IPS-NIHi7 (cell line): ENCODE data around the gene RNF111.
"Not testable (repeated sequence)": the region's sequence is repeated elsewhere in the genome, so short reads cannot be mapped to it uniquely, and the experiment has no call there.

ENCODE experiments used
- DNase-seq: peaks from one replicate; pipeline ENCODE4 v3.0.0; 2012; ENCODE audit warnings: mixed read lengths; ENCODE audit errors: extremely low spot score

The RNF111 gene

DNA sequence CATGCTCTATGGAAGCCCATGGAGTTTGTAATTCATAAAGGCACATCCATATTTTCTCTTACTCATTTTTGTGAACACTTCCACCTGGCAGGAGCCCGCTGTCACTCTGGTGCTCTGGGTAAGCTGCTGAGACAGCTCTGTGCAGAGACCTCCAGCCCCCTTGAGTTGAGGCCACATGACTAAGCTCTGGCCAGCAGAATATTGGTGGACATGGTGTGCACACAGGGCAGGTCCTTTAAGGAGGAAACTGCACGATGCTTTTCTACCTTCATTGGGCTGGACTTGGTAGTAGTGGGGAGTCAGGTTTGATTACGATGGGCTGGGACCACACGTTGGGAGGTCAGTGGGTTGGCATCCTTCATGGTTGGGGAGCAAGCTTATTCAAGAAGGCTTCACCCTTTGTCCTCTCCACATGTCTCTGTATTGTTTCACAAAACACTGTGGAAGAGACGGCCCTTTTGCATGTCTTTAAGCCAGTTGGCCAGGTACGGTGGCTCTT is 146.5 kb downstream of the RNF111 start:
- no peak for DNase-seq

DNA sequence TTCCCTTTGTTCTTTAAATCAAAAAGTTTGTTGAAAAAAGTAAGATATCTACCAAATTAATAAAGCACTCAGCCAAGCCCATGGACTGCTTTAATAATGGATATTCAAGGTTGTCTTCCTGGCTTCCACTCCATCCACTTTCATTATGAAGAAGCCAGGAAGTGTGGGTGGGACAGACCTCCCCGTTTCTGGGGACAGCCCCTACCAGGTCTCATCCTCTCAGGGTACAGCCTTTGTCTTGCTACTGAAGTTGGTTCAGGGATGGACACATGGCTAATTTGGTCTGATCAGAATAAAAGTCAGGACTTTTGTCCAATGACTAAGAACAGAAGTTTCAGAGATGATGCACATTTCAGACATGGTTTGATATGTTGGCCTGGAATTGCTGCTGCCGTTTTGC is 150.1 kb downstream of the RNF111 start:
- DNase-seq, result no peak

DNA sequence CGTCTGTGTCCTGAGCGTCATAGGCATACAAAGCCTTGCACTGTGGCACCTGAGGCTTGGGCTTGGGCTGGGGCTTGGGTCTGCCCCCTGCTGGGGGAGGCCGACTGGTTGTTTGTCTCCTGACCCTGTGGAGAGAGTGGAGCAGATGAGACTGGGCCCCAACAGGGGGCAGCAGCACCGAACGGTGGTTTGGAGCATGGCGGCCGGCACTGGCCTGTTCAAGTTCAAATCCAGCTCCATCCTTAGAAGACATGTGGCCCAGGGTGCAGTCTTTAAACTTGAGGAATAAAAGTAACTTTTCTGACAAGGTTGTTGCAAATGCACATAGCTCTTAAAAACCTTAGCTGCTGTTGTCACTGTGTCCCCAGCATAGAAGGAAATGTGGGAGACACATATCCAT is 150.8 kb downstream of the RNF111 start:
- DNase-seq, result peak; percentile 93

DNA sequence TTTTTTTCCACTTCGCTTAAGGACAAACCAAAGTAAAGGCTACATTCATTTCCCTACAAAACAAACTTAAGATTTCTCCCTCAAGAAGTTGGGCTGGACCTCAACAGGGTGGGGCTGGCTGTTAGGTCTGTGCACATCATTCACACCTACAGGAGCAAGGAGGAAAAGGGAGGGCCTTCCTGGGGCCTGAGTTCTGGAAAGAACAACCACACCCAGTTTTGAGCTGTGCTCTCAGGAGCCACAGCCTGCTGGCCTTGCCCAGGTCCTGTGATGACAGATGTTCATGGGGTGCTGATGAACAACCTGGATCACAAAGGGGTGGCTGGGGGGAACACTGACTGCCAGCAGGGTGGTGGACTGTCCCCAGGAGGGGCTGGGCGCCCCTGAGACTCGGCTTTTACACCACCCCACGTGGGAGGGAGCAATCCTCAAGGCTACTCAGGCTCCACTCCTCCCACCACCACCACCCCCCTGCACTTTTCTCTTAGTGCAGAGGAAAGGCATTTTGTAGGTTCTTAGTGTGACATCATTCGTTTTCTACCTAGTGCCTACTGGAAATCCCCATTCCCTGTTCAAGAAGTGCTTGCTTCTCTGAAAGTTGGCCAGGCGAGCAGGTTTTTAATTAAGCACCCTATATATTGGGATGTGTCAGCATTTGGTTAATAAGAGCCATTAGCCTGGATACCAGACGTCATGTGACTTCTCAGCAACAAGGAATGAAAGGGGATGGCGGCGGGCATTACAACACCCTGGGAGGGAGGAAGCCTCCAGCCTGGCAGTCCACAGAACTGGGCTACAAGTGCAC is 153.2 kb downstream of the RNF111 start:
- no peak for DNase-seq

DNA sequence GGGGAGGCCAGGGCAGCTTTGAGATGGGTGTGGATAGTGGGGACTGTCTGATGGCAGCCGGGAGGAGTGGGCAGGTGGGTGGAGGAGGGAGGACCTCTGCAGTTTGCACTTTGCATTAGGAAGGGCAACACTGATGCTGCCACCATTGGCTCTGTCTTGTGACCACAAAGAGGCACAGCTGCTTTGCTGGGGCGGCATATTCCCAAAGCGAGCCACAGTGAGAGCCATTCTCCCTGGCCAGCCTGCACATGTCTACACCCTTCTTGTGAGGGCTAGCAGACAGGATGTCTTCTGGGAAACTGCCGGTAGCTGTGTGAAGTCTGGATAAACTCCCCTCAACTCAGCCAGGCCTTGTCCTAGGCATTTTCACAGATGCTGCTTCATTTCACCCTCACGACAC is 155.8 kb downstream of the RNF111 start:
- DNase-seq, result no peak

DNA sequence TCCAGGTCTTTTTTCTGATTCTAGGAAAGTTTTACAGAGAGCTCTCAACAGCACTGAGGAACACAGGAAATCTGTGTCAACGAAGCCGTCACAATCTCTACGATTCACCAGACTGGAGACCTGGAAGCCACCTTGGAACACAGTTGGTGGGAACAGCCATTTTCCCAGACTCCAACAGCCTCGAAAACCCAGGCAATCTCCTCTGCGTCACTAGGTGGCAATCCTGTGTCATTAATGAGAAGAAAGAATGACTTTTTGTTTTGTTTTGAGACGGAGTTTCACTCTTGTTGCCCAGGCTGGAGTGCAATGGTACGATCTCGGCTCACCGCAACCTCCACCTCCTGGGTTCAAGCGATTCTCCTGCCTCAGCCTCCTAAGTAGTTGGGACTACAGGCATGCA is 157.1 kb downstream of the RNF111 start:
- DNase-seq, result not testable (repeated sequence)
